HG02759 (cell line): ENCODE results near the gene OPN4.

Experiments
- ATAC-seq: cut with Tn5 transposase; IDR thresholded peaks from one replicate; pipeline ENCODE4 v1.9.1; 2021; ENCODE audit warnings: mild to moderate bottlenecking, moderate library complexity; ENCODE audit not compliant: unreplicated experiment

OPN4 gene

DNA sequence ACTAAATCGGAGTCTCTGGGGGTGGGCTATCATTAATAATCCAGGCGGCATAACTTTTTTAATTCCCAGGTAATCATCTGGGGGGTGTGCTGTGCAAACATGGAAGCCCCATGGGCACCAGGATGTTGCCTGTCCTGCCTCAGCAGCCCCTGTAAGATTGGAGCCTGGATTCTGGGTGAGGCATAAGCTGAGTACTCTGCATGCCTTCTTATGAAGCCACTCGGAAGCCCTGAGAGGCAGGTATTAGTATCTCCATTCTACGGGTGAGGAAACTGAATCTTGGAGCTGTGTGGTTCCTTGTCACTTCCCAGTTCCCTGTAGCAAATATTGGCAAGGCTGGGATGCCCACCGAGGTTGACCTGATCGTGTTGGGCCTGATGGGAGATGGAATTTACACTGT is 7.4 kb upstream of the OPN4 start:
- no peak for ATAC-seq

GRCh38 chr10:86647773-86648703 is 6.3 kb upstream of the OPN4 start:
- no peak for ATAC-seq

- ATAC-seq = no peak
Observed at GRCh38 chr10:86648704-86649427, 5.5 kb upstream of the OPN4 start.

- ATAC-seq = no peak
Observed at GRCh38 chr10:86649471-86650150, 4.7 kb upstream of the OPN4 start.

GRCh38 chr10:86650151-86650550 is 4.2 kb upstream of the OPN4 start:
- ATAC-seq = no peak

- no peak for ATAC-seq
Observed at GRCh38 chr10:86651021-86651471, 3.3 kb upstream of the OPN4 start.

- ATAC-seq = no peak
Observed at GRCh38 chr10:86651631-86652331, 2.6 kb upstream of the OPN4 start.

- no peak for ATAC-seq
Observed at GRCh38 chr10:86652361-86653202, 1.8 kb upstream of the OPN4 start.

GRCh38 chr10:86653379-86653778 is 968 bp upstream of the OPN4 start:
- ATAC-seq = no peak

DNA sequence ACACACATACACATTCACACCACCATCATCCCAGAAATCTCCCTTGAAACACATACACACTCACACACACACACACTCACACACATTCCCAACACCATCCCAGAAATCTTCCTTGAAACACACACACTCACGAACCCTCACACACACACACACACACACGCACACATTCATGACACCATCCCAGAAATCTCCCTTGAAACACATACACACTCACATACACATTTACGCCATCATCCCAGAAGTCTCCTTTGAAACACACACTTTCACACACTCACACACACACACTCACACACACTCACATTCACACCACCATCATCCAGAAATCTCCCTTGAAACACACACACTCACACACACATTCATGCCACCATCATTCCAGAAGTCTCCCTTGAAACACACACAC is 360 bp upstream of the OPN4 start:
- no peak for ATAC-seq

DNA sequence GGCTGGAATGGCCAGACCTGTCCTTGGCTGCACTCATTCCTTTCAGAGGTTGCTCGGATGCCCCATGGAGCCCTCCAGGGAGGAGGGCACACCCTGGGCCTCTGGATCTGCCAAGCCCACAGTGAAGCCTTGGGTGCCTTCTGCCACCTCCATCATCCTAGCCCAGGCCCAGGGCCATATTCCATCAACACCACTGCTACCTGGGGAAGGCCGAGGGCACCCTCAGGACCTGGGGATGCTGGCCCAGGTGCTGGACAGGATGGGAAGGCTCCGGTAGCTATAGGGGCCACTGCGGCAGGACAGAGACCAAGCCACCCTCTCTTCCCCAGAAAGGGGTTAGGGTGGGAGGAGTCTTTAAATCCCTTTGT is 810 bp downstream of the OPN4 start:
- no peak for ATAC-seq

GRCh38 chr10:86655596-86655995 is 1.2 kb downstream of the OPN4 start:
- ATAC-seq = no peak

GRCh38 chr10:86657011-86657395 is 2.7 kb downstream of the OPN4 start:
- ATAC-seq = no peak

DNA sequence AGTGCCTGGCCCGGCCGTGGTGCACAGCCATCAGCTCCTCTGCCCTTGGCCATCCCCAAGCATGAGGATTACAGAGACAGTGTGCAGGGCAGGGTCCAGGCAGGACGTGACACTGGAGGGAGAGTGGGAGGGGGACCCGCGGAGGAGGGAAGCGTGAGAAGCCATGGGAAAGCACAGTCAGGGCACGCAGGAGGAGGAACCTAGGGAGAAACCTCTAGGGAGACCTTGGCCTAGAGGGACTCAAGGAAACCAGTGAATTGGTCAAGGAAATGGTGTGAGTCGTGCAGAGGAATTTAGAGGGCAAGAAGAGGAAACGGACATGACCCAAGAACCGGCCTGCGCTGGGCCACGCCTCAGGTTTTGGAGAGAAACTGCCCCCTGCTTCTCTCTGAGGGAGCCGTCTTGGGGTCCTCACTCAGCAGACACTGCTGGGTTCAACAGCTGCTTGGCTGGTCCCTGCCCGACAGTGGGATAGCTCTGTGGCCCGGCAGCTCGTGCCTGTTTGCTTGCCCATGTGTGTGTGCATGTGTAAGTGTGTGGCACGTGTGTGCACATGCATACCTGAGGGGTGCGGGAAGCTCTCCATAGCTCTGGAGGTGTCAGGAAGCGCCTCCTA is 3.2 kb downstream of the OPN4 start:
- no peak for ATAC-seq

DNA sequence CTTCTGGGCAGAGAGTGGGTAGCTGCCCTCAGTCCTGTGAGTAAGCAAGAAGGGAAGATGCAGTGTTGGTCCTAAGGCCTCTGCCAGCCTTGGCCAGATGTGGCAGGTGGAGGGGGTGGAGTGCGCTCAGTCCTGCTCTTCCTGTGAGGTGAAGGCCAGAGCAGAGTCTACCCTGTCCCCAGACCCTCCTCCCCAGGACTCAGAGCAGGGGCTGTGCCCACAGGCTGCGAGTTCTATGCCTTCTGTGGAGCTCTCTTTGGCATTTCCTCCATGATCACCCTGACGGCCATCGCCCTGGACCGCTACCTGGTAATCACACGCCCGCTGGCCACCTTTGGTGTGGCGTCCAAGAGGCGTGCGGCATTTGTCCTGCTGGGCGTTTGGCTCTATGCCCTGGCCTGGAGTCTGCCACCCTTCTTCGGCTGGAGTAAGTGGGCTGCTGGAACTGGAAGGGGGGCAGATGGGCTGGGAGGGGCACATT is 4.0 kb downstream of the OPN4 start:
- ATAC-seq = no peak

DNA sequence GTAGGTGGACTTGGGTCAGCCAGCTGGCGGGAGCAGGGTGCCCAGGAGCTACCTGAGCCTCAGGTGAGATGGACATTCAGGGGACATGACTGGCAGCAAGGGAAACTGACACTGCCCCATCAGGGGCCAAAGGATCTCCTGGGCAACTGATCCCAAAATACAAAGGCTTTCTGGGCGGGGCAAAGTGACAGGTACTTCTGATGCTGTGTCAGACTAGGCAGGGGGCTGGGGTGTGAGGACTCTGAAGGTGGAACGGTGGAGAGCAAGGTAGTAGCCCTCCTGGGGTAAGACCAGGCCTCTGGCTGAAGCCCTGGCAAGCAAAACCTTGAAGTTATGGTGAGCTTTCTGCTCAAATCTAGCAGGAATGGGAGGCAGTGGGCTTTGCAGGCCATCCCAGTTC is 4.4 kb downstream of the OPN4 start:
- ATAC-seq = no peak

DNA sequence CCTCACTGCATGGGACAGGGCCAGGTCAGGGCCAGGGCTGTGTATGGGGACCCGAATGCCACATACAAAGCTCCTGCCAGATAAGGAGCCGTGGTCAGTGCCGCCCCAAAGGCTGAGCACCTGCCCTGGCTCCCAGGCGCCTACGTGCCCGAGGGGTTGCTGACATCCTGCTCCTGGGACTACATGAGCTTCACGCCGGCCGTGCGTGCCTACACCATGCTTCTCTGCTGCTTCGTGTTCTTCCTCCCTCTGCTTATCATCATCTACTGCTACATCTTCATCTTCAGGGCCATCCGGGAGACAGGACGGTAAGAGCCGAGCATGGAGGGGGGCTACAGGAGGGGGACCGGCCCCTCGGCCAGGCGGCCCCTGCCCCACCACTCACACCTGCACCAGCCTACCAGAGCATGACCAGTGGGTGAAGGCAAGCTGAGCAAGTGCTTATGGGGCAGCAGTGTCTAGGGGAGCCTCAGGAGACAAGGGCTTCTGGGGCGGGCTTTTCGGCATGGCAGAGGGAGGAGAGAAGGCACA is 4.9 kb downstream of the OPN4 start:
- ATAC-seq = no peak

DNA sequence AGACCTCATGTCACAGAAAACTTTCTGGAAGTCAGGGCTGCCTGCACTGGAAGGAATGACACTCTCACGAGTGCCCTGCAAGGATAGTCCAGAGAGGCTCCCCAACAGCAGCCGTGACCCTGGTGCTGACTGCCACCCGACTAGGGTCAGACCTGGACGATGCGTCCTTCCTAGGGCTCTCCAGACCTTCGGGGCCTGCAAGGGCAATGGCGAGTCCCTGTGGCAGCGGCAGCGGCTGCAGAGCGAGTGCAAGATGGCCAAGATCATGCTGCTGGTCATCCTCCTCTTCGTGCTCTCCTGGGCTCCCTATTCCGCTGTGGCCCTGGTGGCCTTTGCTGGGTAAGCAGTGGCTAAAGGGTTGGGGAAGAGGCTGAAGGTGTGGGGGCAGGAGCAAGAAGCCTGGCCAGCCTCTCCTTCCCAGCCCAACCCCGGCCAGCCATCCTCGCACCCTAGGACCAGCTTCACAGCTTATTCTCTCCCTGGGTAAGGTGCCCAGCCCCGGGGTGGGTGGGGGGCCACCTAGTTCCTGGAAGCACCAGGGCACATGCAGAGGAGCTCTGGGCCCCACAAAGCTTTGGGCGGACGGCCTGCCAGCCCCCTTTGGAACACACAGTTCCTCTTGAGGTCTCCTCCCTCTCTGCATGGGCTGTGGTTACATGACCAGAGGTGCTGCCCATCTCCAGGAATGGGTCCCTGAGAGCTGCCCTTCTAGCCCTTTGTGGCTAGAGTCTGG is 5.5 kb downstream of the OPN4 start:
- no peak for ATAC-seq
